A673 (cell line): Measurements from ENCODE around the gene SYK. TPM values are rescaled to one million over a fixed set of nuclear protein-coding genes. Genes with fewer than 3 reads are reported as not detected.

Experiments
- BruUV-seq: library from RNA; stranded (reverse); fragments of 400-500 nt; replicated peaks from 2 replicates; lab custom pipeline; 2021; lab: Mats Ljungman, UMichigan
- CTCF ChIA-PET: fragments of 300-600 bp; sonication (Branson Sonifier 250); formaldehyde crosslinking; loops from one replicate; lab custom pipeline; 2022; ENCODE audit warnings: antibody characterized with exemption; lab: Charles Lee
- POLR2A ChIA-PET: fragments of 300-600 bp; sonication (Branson Sonifier 250); formaldehyde crosslinking; loops from one replicate; lab custom pipeline; 2022; ENCODE audit warnings: antibody characterized with exemption; ENCODE audit not compliant: low non-redundant PET; lab: Charles Lee
- DNase-seq: peaks from one replicate; pipeline ENCODE4 v3.0.0-alpha.2; 2015; ENCODE audit warnings: low spot score
- H3K27ac ChIP-seq: fragments of 200-600 bp; sonication (generic); 2 replicates; pipeline ENCODE4 v1.5.1; 2016; ENCODE audit warnings: mixed run types, low read depth, mild to moderate bottlenecking, mixed read lengths, antibody characterized with exemption, low read length; ENCODE audit not compliant: poor library complexity, severe bottlenecking
- H3K27me3 ChIP-seq: fragments of 200-600 bp; sonication (generic); replicated peaks from 2 replicates; pipeline ENCODE4 v1.6.1; 2017; ENCODE audit warnings: mixed run types, low read depth, mild to moderate bottlenecking, mixed read lengths, antibody characterized with exemption, low read length; ENCODE audit not compliant: insufficient read depth, poor library complexity
- H3K36me3 ChIP-seq: fragments of 200-600 bp; sonication (generic); 2 replicates; pipeline ENCODE4 v1.6.1; 2016; ENCODE audit warnings: mixed run types, mild to moderate bottlenecking, mixed read lengths, antibody characterized with exemption, low read length; ENCODE audit not compliant: insufficient read depth, poor library complexity, severe bottlenecking
- H3K4me1 ChIP-seq: fragments of 200-600 bp; sonication (generic); 2 replicates; pipeline ENCODE4 v1.6.1; 2017; ENCODE audit warnings: mixed run types, mild to moderate bottlenecking, mixed read lengths, antibody characterized with exemption, low read length; ENCODE audit not compliant: insufficient read depth, poor library complexity, severe bottlenecking
- H3K4me3 ChIP-seq: fragments of 200-600 bp; sonication (generic); 2 replicates; pipeline ENCODE4 v1.5.1; 2016; ENCODE audit warnings: low read depth, mixed run types, mild to moderate bottlenecking, mixed read lengths, low read length; ENCODE audit not compliant: poor library complexity, severe bottlenecking
- H3K9me3 ChIP-seq: fragments of 200-600 bp; sonication (generic); 2 replicates; pipeline ENCODE4 v1.6.1; 2016; ENCODE audit warnings: mixed run types, low read depth, mild to moderate bottlenecking, mixed read lengths, antibody characterized with exemption, low read length; ENCODE audit not compliant: poor library complexity, severe bottlenecking
- CTCF ChIP-seq: fragments of 300-800, 200-600 bp; sonication (generic); conservative IDR thresholded peaks from 2 replicates; pipeline ENCODE4 v1.5.1; 2017; ENCODE audit warnings: low read depth, mild to moderate bottlenecking, antibody characterized with exemption, low read length, moderate library complexity, mixed read lengths
- EZH2 ChIP-seq: fragments of 200-600 bp; sonication (generic); IDR thresholded peaks from 2 replicates; pipeline ENCODE4 v1.6.1; 2017; ENCODE audit warnings: borderline replicate concordance, low read depth, mild to moderate bottlenecking, mixed read lengths, antibody characterized with exemption, low read length; ENCODE audit not compliant: poor library complexity, severe bottlenecking
- intact Hi-C: fragments of 100-400 bp; cut with micrococcal nuclease; formaldehyde crosslinking; loops from one replicate; pipeline ENCODE4 v1.10.0; 2022; ENCODE audit not compliant: unreplicated experiment
- total RNA-seq: library from RNA; stranded (reverse); gene quantifications from 2 replicates; pipeline ENCODE4 v1.2.3, GENCODE V29; 2021

SYK gene
- total RNA-seq, 1 experiment from 2014 or later: 14.9 TPM

- TF ChIP-seq EZH2: no peak
- TF ChIP-seq CTCF: no peak
- no TSS peak for BruUV-seq
Measured at GRCh38 chr9:90813046-90813445, 11.4 kb downstream of the SYK start.

DNA sequence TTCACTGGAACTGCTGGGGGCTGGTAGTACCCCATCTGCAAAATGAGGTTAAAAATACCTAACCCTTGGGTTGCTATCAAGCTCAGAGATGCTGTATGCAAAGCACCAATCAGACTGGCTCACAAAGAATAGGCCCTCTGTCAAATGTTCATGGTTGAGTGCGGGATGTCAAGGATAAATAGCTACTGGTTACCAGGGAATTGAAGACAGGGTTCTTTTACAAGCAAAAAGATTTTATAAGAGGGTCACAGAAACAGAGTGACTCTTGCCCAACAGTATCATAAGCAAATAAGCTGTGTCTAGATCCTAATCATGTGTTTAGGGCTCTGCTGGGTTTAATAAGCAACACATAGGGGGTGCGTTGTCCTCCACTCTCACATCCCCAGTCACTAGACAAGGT, 11.9 kb downstream of the SYK start:
- no peak overlapping the region for H3K4me3 ChIP-seq
- H3K4me1 ChIP-seq: peaks cover 27% of the 10 kb centered on the region
- intact Hi-C loops: no loop called here
- BruUV-seq: no TSS peak
- ChIA-PET POLR2A (no interaction called here), CTCF (no interaction called here)
- H3K27me3 ChIP-seq: no peaks in the 10 kb centered on the region
- H3K27ac ChIP-seq: no peak overlapping the region
- no peaks in the 10 kb centered on the region for H3K36me3 ChIP-seq
- H3K9me3 ChIP-seq: no peaks in the 10 kb centered on the region
- no peak for DNase-seq
- no peak for TF ChIP-seq EZH2
- TF ChIP-seq CTCF: no peak

More at GRCh38 chr9:90813046-90813445, 11.4 kb downstream of the SYK start:
- Histone ChIP-seq H3K4me1 (peaks cover 27% of the 10 kb centered on the region), H3K36me3 (no peaks in the 10 kb centered on the region), H3K4me3 (no peak overlapping the region), H3K27ac (no peak overlapping the region), H3K9me3 (no peaks in the 10 kb centered on the region), H3K27me3 (no peaks in the 10 kb centered on the region)
- CTCF ChIA-PET: no interaction called here
- POLR2A ChIA-PET: no interaction called here
- no peak for DNase-seq
- intact Hi-C loops: no loop called here

DNA sequence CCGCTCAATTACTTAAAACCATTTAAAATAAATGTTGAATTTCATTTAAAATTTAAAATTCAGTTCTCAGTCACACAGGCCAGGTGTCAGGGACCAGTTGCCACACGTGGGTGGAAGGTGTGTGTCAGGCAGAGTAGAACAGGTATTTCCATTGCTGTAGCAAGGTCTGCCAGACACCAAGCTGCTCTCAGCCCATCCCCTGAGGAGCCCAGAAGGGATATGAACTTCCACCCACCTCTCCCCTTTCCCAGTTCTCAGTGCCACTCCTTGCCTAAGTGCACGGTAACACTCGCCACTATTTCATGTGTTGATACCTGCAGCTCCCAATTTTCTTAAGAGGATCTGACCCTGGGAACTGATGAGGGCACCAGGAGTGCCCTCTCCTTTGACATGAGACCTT, 12.7 kb downstream of the SYK start:
- DNase-seq: no peak
- ChIA-PET POLR2A (no interaction called here), CTCF (no interaction called here)
- intact Hi-C loops: no loop called here
- Histone ChIP-seq H3K36me3 (no peaks in the 10 kb centered on the region), H3K27ac (no peak overlapping the region), H3K27me3 (no peaks in the 10 kb centered on the region), H3K4me1 (peaks cover 27% of the 10 kb centered on the region), H3K4me3 (no peak overlapping the region), H3K9me3 (no peaks in the 10 kb centered on the region)
- BruUV-seq: no TSS peak
- TF ChIP-seq CTCF (no peak), EZH2 (no peak)
